GM13976 (cell line): ENCODE results near the gene ACSF3.
"Not testable (repeated sequence)": the region's sequence is repeated elsewhere in the genome, so short reads cannot be mapped to it uniquely, and the experiment has no call there.

Experiments used
- DNase-seq: peaks from one replicate; pipeline ENCODE4 v3.0.0; 2012; ENCODE audit warnings: low spot score
- CTCF ChIP-seq: IDR thresholded peaks from 2 replicates; pipeline ENCODE4 v1.5.1; 2012; ENCODE audit warnings: borderline replicate concordance, mild to moderate bottlenecking; ENCODE audit not compliant: insufficient read depth; ENCODE audit errors: extremely low read depth, missing control alignments, control extremely low read depth
- in situ Hi-C: fragments of 300-500 bp; cut with MboI; formaldehyde crosslinking; loops from one replicate; pipeline ENCODE4 v1.12.0; 2022; ENCODE audit warnings: low sequenced_read_pairs, mixed read lengths, inconsistent platforms; ENCODE audit not compliant: unreplicated experiment

The ACSF3 gene

GRCh38 chr16:89073346-89074071 lies 20.1 kb upstream of the ACSF3 start:
- in situ Hi-C loops, result no loop called here
- TF ChIP-seq CTCF, result no peak
- no peak for DNase-seq

GRCh38 chr16:89074072-89074674 lies 19.5 kb upstream of the ACSF3 start:
- in situ Hi-C loops, DNase-seq: not testable (repeated sequence)

DNA sequence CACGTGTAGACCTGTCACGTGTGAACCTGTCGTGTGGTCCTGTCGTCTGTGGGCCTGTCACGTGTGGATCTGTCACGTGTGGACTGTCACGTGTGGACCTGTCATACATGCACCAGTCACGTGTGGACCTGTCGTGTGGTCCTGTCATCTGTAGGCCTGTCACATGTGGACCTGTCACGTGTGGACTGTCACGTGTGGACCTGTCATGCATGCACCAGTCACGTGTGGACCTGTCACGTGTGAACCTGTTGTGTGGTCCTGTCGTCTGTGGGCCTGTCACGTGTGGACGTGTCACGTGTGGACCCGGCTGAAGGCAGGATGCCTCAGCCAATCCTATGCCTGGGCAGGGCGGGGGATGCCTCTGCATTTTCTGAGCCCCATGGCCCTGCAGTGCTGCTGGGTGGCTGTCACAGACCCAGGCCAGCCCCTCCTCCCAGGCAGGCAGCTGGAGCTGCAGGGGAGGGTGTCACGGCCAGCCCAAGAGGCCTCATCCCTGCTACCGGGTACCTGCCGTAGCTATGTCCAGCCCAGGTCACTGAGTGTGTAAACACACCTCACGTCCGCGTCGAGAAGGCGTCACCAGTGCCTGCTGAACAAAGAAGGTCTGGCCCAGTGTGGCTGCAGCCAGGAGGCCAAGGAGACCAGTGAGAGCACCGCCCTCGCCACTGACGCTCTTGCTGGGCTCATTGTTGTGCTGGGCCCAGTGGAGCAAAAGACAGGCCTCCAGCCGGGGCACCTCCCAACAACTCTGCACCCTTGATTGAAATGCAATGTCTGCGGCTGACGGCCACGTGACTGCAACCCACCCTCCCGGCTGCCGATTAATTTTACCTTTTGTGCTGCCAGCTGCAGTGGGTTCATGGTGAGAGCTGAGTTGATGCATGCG lies 18.6 kb upstream of the ACSF3 start:
- no peak for DNase-seq
- no peak for TF ChIP-seq CTCF
- in situ Hi-C loops, result no loop called here

DNA sequence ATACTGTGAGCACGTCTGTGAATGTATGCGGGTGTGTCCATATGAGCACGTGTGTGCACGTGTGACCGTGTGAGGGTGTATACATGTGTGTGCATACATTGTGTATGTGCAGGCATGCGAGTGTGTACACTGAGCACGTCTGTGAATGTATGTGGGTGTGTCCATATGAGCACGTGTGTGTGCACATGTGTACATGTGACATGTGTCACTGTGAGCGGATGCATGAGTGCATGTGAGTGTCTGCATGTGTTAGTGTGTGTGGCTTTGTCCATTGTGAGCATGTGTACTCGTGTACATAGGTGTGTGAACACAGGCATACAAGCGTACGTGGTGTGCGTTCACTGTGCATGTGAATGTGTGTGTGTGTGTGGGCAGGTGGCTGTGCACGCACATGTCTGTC lies 17.5 kb upstream of the ACSF3 start:
- no peak for DNase-seq
- TF ChIP-seq CTCF, result no peak
- in situ Hi-C loops, result no loop called here

GRCh38 chr16:89077076-89077475 lies 16.6 kb upstream of the ACSF3 start:
- no peak for DNase-seq
- no peak for TF ChIP-seq CTCF
- in situ Hi-C loops, result no loop called here

- no peak for DNase-seq
- no peak for TF ChIP-seq CTCF
Observed at GRCh38 chr16:89078172-89078571, 15.5 kb upstream of the ACSF3 start.

More at GRCh38 chr16:89078172-89078571, 15.5 kb upstream of the ACSF3 start:
- in situ Hi-C loops, result no loop called here
